Suprapubic skin (tissue), 4 donors: ENCODE data around the gene LGALS3BP.

Experiments used
- EP300 ChIP-seq: sonication (generic); formaldehyde crosslinking; IDR thresholded peaks from one replicate; pipeline ENCODE4 v1.6.1; 2017; ENCODE audit warnings: antibody characterized with exemption
- POLR2AphosphoS5 ChIP-seq, 3 donors: sonication (generic); formaldehyde crosslinking; IDR thresholded peaks; one replicate each; pipeline ENCODE4 v1.6.1; 2017; ENCODE audit warnings: antibody characterized with exemption in 3 of 3

DNA sequence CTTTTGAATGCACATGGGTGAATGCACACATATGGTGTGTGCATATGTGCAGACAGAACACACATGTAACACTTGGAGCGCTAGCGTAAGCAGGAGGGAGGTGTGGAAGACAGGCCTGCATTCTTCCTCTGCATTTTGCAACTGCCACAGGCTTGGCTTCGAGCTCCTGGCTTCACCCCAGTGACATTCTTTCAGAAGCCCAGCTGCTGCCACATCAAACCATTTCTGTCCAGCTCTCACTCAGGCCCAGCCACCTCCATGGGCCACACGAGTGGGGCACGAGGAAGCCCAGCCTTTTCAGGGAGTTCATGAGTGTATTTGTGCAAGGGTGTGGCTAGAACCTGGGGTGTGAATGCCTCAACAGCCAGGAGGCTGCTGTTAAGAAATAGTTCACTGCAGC, 18.8 kb downstream of the LGALS3BP start:
- TF ChIP-seq POLR2AphosphoS5 (IDR thresholded peaks at IDR 0.05) (peak in 1 of 3 donors; percentile 54), EP300 (no peak)
